ENCODE results near the gene ZNF33A. TPM values are rescaled to one million over a fixed set of nuclear protein-coding genes. Genes with fewer than 3 reads are reported as not detected.
"Not testable (repeated sequence)": the region's sequence is repeated elsewhere in the genome, so short reads cannot be mapped to it uniquely, and the experiment has no call there.

Gene ZNF33A
- total RNA-seq, 6 experiments from 2014 or later = 12.3 to 24.2 (median 15.7) TPM

DNA sequence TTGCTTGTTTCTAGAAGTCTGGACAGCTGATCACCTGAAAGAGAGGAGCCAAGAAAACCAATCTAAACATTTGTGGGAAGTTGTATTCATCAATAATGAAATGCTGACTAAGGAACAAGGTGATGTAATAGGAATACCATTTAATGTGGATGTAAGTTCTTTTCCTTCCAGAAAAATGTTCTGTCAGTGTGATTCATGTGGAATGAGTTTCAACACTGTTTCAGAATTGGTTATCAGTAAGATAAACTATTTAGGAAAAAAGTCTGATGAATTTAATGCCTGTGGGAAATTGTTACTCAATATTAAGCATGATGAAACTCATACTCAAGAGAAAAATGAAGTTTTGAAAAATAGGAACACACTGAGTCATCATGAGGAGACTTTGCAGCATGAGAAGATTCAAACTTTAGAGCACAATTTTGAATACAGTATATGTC is 43.9 kb downstream of the ZNF33A start:
- Histone ChIP-seq H3K4me3 (no peak overlapping the region), H3K9me3 (peaks cover 0 to 49% (median 18%) of the 10 kb centered on the region in 4 donors), H3K27ac (no peak overlapping the region), H3K27me3 (no peaks in the 10 kb centered on the region), H3K36me3 (peaks cover 0 to 46% (median 11%) of the 10 kb centered on the region in 4 donors), H3K4me1 (no peaks in the 10 kb centered on the region)
- intact Hi-C loops (cut with DNase I) = no loop called here
- TF ChIP-seq POLR2A (IDR thresholded peaks at IDR 0.05) (no peak), CTCF (IDR thresholded peaks at IDR 0.05) (no peak)
- DNase-seq = no peak
- no peak for ATAC-seq

DNA sequence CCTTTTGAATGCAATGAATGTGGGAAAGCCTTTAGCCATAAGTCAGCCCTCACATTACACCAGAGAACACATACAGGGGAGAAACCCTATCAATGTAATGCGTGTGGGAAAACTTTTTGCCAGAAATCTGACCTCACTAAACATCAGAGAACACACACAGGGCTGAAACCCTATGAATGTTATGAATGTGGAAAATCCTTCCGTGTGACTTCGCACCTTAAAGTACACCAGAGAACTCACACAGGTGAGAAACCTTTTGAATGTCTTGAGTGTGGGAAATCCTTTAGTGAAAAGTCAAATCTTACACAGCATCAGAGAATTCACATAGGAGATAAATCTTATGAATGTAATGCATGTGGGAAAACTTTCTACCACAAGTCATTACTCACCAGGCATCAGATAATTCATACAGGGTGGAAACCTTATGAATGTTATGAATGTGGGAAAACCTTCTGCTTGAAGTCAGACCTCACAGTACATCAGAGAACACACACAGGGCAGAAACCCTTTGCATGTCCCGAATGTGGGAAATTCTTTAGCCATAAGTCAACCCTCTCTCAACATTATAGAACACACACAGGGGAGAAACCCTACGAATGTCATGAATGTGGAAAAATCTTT is 44.9 kb downstream of the ZNF33A start:
- H3K4me1 ChIP-seq; intact Hi-C loops (cut with DNase I); H3K27me3 ChIP-seq; DNase-seq; H3K27ac ChIP-seq; ATAC-seq; H3K4me3 ChIP-seq: not testable (repeated sequence)
- 98% methylated on average over 4 of the region's 5 CpGs for WGBS (ENCODE audit: insufficient coverage, low coverage, low lambda C conversion rate, missing lambda C conversion rate)
- H3K9me3 ChIP-seq = peaks cover 0 to 49% (median 18%) of the 10 kb centered on the region in 4 donors
- H3K36me3 ChIP-seq = peaks cover 0 to 46% (median 11%) of the 10 kb centered on the region in 4 donors

- H3K36me3 ChIP-seq; H3K4me3 ChIP-seq; intact Hi-C loops (cut with DNase I); H3K27ac ChIP-seq; H3K4me1 ChIP-seq; H3K27me3 ChIP-seq; ATAC-seq; H3K9me3 ChIP-seq; DNase-seq: not testable (repeated sequence)
- 60% methylated on average over 1 of the region's 1 CpG for WGBS (ENCODE audit: insufficient coverage, low coverage, low lambda C conversion rate, missing lambda C conversion rate)
Observed at GRCh38 chr10:38069663-38070062, 59.2 kb downstream of the ZNF33A start.

- H3K4me1 ChIP-seq = no peaks in the 10 kb centered on the region
- TF ChIP-seq CTCF (IDR thresholded peaks at IDR 0.05) = no peak
- no peak for TF ChIP-seq POLR2A (IDR thresholded peaks at IDR 0.05)
- WGBS (ENCODE audit: insufficient coverage, low coverage, low lambda C conversion rate, missing lambda C conversion rate) = 81% methylated on average over 6 of the region's 8 CpGs
Observed at GRCh38 chr10:38070501-38070900, 60.0 kb downstream of the ZNF33A start.

GRCh38 chr10:38072552-38072951 is 62.1 kb downstream of the ZNF33A start:
- H3K4me1 ChIP-seq = no peaks in the 10 kb centered on the region
- no peaks in the 10 kb centered on the region for H3K27me3 ChIP-seq
- no peak overlapping the region for H3K4me3 ChIP-seq
- DNase-seq = no peak
- intact Hi-C loops (cut with DNase I) = no loop called here
- ATAC-seq = no peak
- no peak overlapping the region for H3K27ac ChIP-seq
- no peaks in the 10 kb centered on the region for H3K36me3 ChIP-seq
- H3K9me3 ChIP-seq = no peaks in the 10 kb centered on the region
- TF ChIP-seq CTCF (IDR thresholded peaks at IDR 0.05) (no peak), POLR2A (IDR thresholded peaks at IDR 0.05) (no peak)

More at GRCh38 chr10:38070501-38070900, 60.0 kb downstream of the ZNF33A start:
- Histone ChIP-seq H3K4me3 (no peak overlapping the region), H3K9me3 (no peaks in the 10 kb centered on the region), H3K36me3 (no peaks in the 10 kb centered on the region), H3K27me3 (no peaks in the 10 kb centered on the region), H3K27ac (no peak overlapping the region)
- intact Hi-C loops (cut with DNase I) = no loop called here
- ATAC-seq (no peak), DNase-seq (no peak)

- Histone ChIP-seq H3K36me3 (no peaks in the 10 kb centered on the region), H3K9me3 (no peaks in the 10 kb centered on the region), H3K4me1 (no peaks in the 10 kb centered on the region), H3K27me3 (no peaks in the 10 kb centered on the region), H3K27ac (no peak overlapping the region), H3K4me3 (no peak overlapping the region)
- ATAC-seq (no peak), DNase-seq (no peak)
- 56% methylated on average over 1 of the region's 2 CpGs for WGBS (ENCODE audit: insufficient coverage, low coverage, low lambda C conversion rate, missing lambda C conversion rate)
- intact Hi-C loops (cut with DNase I) = no loop called here
- TF ChIP-seq POLR2A (IDR thresholded peaks at IDR 0.05) (no peak), CTCF (IDR thresholded peaks at IDR 0.05) (no peak)
Observed at GRCh38 chr10:38076687-38077086, 66.2 kb downstream of the ZNF33A start.

GRCh38 chr10:38093318-38093717 is 82.8 kb downstream of the ZNF33A start:
- not testable (repeated sequence) for ATAC-seq, H3K27ac ChIP-seq, DNase-seq, H3K27me3 ChIP-seq, H3K9me3 ChIP-seq, H3K4me1 ChIP-seq
- intact Hi-C loops (cut with DNase I) = loop anchor here in 1 of 2 donors (5.0 kb wide), 1 partner anchor 116 kb away; the partner anchor contains the start of gene ZNF25
- peak overlapping the region in 2 of 3 donors; percentile 76 to 80 for H3K4me3 ChIP-seq
- peaks cover 0 to 17% (median 3%) of the 10 kb centered on the region in 4 donors for H3K36me3 ChIP-seq
- WGBS (ENCODE audit: insufficient coverage, low coverage, low lambda C conversion rate, missing lambda C conversion rate) = 92% methylated on average over 10 of the region's 15 CpGs
